DMS114 treated with DMSO at 0.1 percent for 48 hours (cell line): ENCODE measurements around the gene SAA4.
"Not testable (repeated sequence)": the region's sequence is repeated elsewhere in the genome, so short reads cannot be mapped to it uniquely, and the experiment has no call there.

Source experiments
- DNase-seq: peaks from one replicate; lab custom pipeline; 2025; ENCODE audit not compliant: unreplicated experiment; lab: John Stamatoyannopoulos, UW

SAA4 gene

GRCh38 chr11:18247191-18247581 is 10.6 kb upstream of the SAA4 start:
- not testable (repeated sequence) for DNase-seq

GRCh38 chr11:18246379-18247190 is 10.0 kb upstream of the SAA4 start:
- not testable (repeated sequence) for DNase-seq

- no peak for DNase-seq
Measured at GRCh38 chr11:18245396-18245795, 8.8 kb upstream of the SAA4 start.

- peak; percentile 6 for DNase-seq
Measured at GRCh38 chr11:18243783-18244362, 7.3 kb upstream of the SAA4 start.

GRCh38 chr11:18239655-18240054 is 3.1 kb upstream of the SAA4 start:
- no peak for DNase-seq

GRCh38 chr11:18235394-18236334 is 938 bp downstream of the SAA4 start:
- DNase-seq, result no peak

- no peak for DNase-seq
Measured at GRCh38 chr11:18233912-18234311, 2.7 kb downstream of the SAA4 start.

GRCh38 chr11:18230859-18231258 is 5.7 kb downstream of the SAA4 start:
- no peak for DNase-seq

- DNase-seq, result no peak
Measured at GRCh38 chr11:18229501-18229900, 7.1 kb downstream of the SAA4 start.

- DNase-seq, result no peak
Measured at GRCh38 chr11:18225913-18226312, 10.7 kb downstream of the SAA4 start.

GRCh38 chr11:18223591-18224387 is 12.8 kb downstream of the SAA4 start:
- DNase-seq, result no peak

- no peak for DNase-seq
Measured at GRCh38 chr11:18222814-18223421, 13.7 kb downstream of the SAA4 start.

GRCh38 chr11:18221274-18221876 is 15.2 kb downstream of the SAA4 start:
- no peak for DNase-seq

- DNase-seq, result no peak
Measured at GRCh38 chr11:18209058-18209457, 27.5 kb downstream of the SAA4 start.

GRCh38 chr11:18204771-18205170 is 31.8 kb downstream of the SAA4 start:
- DNase-seq, result no peak

- DNase-seq, result no peak
Measured at GRCh38 chr11:18204220-18204619, 32.4 kb downstream of the SAA4 start.

GRCh38 chr11:18203723-18204122 is 32.9 kb downstream of the SAA4 start:
- no peak for DNase-seq

- not testable (repeated sequence) for DNase-seq
Measured at GRCh38 chr11:18197738-18198137, 38.9 kb downstream of the SAA4 start.

- no peak for DNase-seq
Measured at GRCh38 chr11:18196532-18196931, 40.1 kb downstream of the SAA4 start.

GRCh38 chr11:18193010-18193409 is 43.6 kb downstream of the SAA4 start:
- DNase-seq, result no peak
